Urothelium cell line (cell line): ENCODE measurements around the gene XXYLT1.
"Not testable (repeated sequence)": the region's sequence is repeated elsewhere in the genome, so short reads cannot be mapped to it uniquely, and the experiment has no call there.

Experiments
- DNase-seq: peaks from one replicate; pipeline ENCODE4 v3.0.0; 2011; ENCODE audit warnings: low spot score, mixed read lengths
- FAIRE-seq: peaks from 2 replicates; lab custom pipeline; 2011; peaks lifted over from hg19 to GRCh38; lab: Jason Lieb, UNC

The XXYLT1 gene

DNA sequence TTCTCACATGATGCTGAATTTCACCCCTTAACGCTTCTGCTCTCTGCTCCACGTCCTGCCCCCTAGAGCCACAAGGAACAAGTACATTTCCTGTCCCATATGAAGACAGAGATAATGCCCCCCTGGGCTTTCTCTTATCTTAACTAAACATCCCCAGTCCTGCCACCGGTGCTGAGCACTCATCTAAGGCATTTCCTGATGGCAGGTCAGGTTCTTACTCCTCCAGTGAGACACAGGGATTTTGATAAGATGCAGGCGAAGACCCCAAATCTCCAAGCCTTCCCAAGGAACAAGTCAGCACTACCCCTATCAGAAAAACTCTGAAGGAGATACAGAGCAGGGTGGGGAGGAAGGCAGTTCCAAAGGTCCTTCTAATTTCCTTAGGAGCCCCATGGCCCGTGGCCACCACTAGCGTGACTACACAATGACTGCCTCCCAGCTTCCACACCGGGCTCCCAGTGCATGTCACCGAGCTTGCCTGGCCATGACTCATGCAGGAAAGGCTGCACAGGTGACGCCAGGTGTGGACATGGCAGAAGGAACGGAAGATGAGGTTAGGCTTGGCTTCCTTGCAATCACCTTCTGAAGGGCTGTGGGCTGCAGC lies 152.9 kb downstream of the XXYLT1 start:
- peak; percentile 40 for DNase-seq

DNA sequence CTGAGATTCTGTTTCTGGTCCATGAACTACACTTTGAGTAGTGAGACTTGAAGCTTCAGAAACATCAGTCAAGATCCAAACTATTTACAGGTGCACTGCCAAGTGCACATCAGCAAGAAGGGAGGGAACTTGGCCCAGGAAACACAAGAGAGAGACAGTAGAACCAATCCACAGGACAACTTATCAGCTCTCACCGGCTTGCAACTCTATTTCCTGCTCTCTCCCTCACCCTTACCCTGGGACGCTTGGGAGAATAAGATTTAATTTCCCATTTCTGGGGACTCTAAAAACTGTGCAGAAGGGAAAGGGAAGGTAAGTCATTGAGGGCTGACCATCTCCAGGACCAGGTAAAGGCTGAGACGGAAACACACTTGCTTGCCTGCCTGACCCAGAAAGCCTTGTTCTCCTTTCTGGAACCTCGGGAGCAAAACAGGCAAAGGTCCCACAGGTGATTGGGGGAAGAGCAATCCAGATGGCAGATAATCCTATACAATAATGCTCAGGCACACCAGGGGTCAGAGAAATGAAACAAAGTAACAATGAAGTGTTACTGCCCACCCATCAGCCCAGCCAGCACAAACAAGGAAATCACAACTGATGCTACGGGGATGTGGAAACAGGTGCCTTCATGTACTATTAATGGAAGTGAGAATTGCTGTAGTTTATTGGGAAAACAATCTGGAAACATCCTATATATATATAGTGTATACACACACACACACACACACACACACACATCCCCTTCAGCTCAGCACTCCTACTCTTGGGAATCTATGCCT lies 154.4 kb downstream of the XXYLT1 start:
- no peak for FAIRE-seq

More for the DNA sequence above, 152.9 kb downstream of the XXYLT1 start:
- FAIRE-seq: no peak

DNA sequence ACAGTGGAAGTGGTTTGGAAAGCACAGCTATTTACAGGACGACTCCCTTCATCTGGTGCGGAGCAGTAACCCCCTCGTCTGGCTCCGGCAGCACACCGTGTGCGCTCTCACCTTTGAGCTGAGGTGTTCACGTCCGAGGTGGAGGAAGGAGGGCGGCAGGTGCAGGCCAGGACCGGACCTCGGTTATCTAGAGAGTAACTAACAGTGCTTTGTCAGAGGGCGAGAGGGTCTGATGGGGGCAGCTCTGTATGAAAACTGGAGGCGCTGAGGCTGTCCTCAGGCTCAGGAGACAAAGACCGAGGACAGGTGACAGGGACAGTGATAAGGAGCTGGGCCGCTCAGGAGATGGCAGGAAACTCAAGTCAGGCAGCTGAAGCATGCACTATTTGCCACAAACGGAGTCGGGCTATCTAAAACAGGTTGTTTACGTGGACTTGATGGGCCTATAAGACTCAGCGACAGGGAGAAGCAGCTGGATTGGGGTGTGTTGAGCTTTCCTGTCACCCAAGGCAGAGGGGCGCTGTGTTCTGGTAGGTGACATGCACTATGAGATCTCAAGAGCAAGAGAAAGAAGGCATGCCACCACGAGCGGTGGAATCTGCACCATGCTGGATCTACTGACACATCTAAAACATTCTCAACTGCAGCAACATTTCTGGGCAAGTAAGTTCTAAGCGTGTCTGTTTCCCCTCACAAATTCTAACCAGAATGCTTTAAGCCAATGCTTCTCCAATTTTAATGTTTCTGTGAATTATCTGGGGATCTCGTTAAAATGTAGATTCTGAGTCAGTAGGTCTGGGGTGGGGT lies 155.2 kb downstream of the XXYLT1 start:
- FAIRE-seq: no peak

More for the DNA sequence above, 154.4 kb downstream of the XXYLT1 start:
- DNase-seq: no peak

DNA sequence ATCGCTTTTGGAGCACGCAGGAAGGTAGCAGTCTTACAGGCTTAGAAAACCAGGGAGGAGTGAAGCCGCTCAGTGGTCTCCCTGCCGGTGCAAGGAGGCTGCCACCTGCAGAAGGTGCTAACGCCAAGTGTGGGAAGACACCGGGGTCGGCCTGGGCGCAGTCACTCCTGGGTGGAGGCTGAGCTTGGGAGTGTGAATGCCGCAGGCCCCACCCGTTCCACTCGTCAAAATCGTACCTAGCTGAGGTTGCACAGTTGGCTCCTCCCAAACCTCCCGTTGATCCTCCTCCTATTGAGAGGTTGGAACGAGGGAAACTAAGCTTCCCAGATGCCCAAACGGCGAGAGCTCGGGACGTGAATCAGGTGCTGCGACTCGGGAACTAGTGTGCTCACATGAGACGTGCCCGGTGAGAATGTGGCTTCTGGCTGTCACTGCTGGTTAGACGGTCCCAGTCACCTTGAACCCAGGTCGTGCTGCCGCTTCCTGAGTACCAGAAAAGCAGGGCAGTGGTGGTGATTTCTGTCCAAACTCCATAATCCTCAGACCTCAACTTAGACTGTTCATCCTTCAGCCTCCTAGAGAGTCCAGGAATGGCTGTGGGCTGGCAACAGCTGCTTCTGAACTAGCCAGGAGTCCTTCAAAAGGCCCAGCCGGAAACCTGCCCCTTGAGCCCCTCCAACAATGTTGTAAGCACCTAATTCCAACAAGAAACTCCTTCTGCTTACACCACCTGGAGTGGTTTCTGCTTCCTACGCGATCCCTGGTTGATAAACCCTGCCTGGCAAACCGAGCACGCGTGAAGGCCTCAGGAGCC lies 156.0 kb downstream of the XXYLT1 start:
- DNase-seq (no peak), FAIRE-seq (no peak)

More for the DNA sequence above, 155.2 kb downstream of the XXYLT1 start:
- DNase-seq: no peak

DNA sequence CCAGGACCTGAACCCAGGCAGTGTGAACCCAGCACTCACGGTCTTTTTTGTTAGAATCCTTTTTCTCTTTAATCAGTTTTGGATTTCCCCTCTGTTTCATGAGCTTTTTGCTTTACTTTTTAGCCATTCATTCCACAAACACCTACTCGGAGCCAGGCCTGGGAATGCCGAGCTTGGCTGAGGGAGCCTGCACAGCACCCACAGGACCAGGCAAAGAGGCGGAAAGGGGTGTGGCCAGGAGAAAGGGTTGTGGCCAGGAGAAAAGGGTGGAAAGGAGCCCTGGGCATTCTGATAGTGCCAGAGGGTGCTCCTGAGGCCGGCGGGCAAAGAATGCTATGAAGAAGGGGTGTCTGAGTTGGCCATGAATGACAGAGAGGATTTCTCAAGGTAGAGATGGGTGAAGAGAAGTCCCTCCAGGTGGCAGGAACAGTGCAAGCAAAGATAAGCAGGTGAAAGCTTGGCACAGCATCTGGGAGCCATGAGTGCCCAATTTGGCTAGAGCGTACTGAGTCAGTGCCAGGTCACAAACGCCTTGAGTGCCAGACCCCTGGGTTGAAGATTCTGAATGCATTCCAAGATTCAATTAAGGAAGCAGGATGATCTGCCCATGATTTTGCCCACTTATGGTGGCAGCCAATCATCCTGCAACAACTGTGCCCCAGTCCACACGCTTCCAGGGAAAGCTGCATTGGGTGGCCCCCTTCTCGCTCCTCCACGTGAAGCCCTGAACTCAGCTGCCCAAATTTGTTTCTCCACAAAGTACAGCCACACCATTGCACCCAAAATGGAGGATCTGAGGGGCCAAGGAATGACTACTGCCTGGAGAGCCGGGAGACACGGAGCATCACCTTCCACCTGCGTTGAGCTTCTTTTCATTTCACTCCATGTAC lies 157.2 kb downstream of the XXYLT1 start:
- DNase-seq (no peak), FAIRE-seq (no peak)

DNA sequence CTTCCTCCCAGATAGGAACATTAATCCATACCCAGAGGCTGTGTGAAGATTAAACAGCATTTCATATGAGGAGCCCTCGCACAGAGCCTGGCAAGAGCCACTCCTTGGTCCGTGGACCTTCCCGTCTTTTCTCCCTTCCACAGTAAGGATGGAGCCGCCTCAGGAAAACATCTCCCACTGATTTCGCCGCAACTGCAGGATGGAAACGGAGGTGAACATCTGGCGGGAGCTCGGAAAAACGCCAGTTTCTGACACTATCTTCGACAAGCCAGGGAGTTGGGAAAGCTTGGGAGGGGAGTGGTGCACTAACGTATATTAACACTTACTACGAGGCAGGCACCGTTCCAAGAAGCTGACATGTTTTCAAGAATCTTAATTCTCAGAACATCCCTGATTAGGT lies 157.9 kb downstream of the XXYLT1 start:
- FAIRE-seq: no peak

DNA sequence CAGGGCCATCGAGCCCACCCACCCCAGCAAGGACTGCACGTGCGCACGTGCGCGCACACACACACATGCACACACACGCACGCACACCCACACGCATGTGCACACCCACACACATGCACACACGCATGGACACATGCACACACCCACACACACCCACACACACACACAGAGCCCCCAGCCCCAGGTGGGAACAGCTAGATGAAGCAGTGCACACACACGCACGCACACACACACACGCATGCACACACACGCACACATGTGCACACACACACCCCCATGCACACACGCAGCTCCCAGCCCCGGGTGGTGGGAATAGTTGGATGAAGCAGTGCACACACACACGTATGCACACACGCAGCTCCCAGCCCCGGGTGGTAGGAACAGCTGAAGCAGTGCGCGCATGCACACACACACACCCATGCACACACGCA lies 158.6 kb downstream of the XXYLT1 start:
- FAIRE-seq (no peak), DNase-seq (no peak)

More for the DNA sequence above, 157.9 kb downstream of the XXYLT1 start:
- no peak for DNase-seq

DNA sequence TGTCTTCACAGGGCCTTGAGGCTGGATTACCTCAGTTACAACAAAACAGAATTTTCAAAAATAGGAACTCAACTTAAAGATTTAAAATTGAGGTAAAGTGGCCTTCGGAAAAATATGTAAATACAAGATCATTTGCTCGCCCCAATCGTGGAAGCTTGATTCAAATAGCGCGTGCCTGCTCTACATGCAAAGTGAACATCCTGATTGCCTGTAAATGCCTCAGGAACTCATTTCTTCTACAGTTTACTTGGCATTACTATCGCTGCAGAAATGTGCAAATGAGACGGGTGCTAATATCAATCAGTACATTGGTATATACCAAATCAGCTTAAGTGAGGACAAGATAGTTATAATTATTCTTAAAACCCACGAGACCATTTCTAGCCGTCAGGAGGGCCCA lies 159.2 kb downstream of the XXYLT1 start:
- DNase-seq (no peak), FAIRE-seq (no peak)

DNA sequence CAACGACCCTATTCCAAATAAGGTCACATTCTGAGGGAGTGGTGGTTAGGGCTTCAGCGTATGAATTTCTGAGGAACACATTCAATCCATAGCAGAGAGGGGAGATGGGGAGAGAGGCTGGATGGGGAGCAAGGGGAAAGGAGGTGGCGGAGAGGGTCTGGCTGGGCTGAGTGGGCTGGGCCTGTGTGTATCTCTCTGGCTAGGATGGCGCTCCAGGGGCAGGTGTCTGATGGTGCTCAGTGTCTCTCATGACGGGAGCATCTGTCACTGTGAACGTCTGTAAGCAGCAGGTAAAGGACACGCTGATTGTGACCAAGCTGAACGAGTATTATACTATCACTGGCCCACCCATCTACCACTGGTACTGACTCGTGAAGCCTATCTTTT lies 159.6 kb downstream of the XXYLT1 start:
- no peak for FAIRE-seq
- DNase-seq: no peak

DNA sequence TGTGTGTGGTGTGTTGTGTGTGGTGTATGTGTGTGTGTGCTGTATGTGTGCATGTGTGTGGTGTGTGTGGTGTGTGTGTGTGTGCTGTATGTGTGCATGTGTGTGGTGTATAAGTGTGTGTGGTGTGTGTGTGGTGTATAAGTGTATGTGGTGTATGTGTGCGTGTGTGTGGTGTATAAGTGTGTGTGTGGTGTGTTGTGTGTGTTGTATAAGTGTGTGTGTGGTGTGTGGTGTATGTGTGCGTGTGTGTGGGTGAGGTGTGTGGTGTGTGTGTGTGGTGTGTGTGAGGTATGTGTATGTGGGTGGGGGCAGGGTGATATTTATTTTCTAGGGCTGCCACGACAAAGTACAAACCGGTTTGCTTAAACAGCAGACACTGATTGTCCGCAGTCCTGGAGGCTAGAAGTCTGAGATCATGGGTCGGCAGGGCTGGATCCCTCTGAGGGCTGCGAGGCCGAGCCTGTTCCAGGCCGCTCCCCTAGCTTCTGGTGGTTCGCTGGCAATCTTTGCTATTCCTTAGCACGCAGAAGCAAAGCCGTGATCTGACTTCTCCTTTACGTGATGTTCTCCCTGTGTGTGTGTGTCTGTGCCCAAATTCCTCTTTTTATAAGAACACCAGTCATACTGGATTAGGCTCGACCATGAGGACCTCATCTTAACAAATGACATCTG lies 160.2 kb downstream of the XXYLT1 start:
- DNase-seq (no peak), FAIRE-seq (peak; percentile 98)

DNA sequence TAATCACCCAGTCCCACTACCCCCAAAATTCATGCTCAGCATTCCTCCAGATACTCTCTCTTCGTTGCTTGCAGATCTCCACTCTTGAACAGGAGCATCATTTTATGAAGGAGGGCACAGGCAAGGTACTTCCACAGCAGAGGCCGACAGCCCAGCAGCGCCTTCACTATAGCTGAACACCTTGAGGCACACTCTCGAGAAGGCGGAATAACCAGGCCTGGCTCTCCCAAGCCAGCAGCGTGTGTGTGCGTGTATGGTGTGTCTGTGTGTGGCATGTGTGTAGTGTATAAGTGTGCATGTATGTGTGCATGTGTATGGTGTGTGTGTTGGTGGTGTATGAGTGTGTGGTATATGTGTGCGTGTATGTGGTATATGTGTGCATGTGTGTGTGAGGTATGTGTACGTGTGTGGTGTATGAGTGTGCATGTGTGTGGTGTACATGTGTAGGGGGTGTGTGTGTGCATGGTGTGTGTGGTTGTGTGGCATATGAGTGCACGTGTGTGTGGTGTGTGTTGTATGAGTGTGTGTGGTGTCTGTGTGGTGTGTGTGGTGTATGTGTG lies 161.8 kb downstream of the XXYLT1 start:
- DNase-seq (no peak), FAIRE-seq (no peak)

DNA sequence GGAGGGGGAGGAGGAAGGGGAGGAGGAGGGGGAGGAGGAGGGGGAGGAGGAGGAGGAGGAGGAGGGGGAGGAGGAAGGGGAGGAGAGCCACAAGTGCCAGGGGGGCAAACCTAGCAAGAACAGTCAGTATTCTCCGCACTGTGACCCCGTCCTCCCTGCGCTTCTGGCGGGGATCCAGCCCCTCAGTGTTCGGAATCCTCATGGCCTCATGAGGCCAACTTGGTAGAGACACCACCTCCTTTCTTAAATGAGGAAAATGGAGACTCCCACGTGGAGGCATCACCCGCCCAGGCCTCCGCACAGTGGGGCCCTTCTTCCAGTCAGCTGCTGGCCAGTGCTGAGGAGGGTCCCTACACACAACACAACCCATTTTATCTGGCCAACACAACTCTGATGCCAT lies 163.4 kb downstream of the XXYLT1 start:
- DNase-seq (no peak), FAIRE-seq (no peak)

DNA sequence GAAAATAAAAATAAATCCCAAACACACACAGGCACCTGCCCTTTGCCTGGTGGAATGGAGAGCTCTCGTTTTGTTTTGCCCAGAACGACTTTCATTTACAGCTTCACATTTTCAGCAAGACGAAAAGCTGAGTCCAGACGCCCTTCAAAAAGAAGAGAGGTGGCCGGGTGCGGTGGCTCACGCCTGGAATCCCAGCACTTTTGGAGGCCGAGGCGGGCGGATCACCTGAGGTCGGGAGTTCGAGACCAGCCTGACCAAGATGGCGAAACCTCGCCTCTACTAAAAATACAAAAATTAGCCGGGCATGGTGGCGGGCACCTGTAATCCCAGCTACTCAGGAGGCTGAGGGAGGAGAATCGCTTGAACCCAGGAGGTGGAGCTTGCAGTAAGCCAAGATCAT lies 163.9 kb downstream of the XXYLT1 start:
- FAIRE-seq, DNase-seq: not testable (repeated sequence)

DNA sequence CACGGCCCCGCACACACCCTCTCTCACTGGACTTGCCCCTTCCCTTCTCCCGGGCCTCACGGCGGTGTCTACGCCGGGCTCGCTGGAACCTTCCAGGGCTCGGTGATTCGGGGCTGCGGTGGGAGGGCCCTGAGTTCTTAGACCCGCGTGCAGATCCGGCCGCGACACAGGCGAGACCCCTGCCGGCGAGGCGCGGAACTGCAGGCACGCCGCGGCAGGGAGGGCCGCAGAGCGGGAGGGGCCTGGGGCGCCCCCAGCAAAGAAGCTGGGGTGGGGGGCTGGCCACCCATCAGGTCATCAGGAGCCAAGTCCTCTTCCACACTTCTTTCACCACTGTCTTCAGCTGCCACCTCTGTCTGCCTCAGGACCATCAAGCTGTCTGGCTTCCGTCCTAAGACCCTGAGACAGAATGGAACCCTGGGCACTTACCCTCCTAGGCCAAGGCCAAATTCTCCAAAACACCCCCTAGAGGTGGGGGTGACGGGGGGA lies 164.5 kb downstream of the XXYLT1 start:
- DNase-seq: peak; percentile 78
- FAIRE-seq: no peak

DNA sequence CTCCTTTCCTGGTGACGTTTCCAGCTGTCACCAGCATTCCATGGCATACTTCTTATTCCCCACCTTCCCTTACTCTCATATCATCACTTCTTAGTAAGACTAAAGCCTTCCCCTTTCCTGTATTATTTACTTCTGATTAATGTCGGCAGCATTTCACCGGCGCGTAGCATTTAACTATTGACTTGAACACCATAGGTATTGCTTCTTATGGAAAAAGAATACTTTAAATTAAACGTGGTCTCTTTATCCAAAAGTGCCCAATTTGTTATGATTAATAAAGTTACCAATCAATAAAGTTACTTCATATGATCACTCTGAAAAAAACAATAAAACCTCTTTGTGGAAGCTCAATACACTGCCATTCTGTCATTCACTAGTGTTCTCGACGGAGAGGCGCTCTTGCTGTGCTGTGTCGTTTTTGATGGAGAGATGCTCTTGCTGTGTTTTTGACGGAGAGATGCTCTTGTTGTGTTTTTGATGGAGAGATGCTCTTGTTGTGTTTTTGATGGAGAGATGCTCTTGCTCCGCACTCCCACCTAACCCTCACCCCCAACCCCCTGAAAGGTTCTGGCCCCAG lies 165.0 kb downstream of the XXYLT1 start:
- FAIRE-seq (no peak), DNase-seq (no peak)

DNA sequence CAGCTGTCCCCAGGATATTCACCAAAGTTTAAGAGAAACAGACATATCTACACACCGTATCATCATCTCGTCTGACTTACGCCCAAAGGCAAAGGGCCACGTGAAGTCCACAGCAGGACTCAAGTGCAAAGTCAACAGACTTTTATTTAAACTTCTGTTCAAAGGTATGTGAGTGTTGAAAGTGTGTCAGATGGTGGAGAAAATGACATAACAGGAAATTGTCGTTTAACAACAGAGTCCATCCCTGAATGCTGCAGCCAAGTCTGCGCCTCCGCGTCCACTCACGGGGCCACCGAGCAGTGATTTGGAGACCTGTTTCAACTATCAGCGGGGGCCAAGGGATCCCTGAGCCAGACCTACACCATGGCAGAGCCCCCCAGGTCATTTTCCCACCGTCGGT lies 165.6 kb downstream of the XXYLT1 start:
- no peak for DNase-seq
- FAIRE-seq: no peak

DNA sequence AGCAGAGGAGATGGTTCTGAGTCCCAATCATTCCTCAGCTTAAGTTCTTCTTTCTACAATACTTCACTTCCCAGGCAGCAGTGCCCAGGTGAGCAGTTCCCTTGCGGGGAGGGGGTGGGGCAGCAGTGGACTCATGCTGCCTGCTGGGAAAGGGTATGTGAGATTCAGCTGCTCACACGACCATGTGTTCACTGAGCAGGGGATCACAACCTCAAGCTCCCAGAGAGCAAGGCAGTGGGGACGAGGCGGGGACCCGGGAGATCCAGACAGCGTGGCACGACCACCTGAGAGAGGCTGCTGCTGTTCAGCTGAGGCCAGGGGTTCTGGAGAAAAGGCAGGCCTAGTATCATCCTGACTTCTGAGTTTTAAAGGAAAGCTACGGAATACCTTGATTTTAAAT lies 166.6 kb downstream of the XXYLT1 start:
- DNase-seq (no peak), FAIRE-seq (no peak)

DNA sequence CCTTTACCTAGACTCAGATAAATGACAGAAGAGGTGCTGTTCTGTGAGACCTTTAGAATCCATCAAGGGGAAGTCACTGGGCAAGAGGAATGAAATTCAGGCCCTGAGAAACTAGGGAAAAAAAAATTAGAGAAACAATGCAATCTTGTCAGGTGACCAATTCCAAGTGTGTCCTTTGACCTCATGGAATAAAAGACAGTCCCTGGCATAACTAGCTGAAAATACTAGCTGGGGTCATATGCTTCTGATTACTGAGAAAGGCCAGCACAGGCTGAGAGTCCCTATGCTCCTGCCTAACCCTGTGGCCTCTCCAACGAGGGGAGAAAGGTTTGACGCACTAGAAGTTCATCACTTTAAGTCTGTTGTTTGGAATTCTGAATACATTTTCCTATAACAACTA lies 167.3 kb downstream of the XXYLT1 start:
- FAIRE-seq (no peak), DNase-seq (no peak)
